RWPE2 (cell line): ENCODE data around the gene ASB2.

Experiments used
- ATAC-seq: fragments of 200-7000 bp; cut with Tn5 transposase; 3 replicates; pipeline ENCODE4 v1.9.1; 2021; ENCODE audit warnings: low read depth
- DNase-seq: peaks from one replicate; pipeline ENCODE4 v3.0.0-alpha.2; 2020; ENCODE audit warnings: low spot score
- H3K27ac ChIP-seq: fragments of 450-650 bp; 2 replicates; pipeline ENCODE4 v1.5.1; 2017; ENCODE audit warnings: mild to moderate bottlenecking; ENCODE audit not compliant: poor library complexity, severe bottlenecking
- H3K27me3 ChIP-seq: fragments of 250-450 bp; sonication (Bioruptor Pico); 2 replicates; pipeline ENCODE4 v1.5.1; 2021; ENCODE audit warnings: mild to moderate bottlenecking, moderate library complexity; ENCODE audit not compliant: insufficient read depth, poor library complexity, severe bottlenecking
- H3K36me3 ChIP-seq: fragments of 250-450 bp; sonication (Bioruptor Pico); 2 replicates; pipeline ENCODE4 v1.5.1; 2020; ENCODE audit warnings: low read depth, mild to moderate bottlenecking, moderate library complexity
- H3K4me1 ChIP-seq: fragments of 250-450 bp; sonication (Bioruptor Pico); 2 replicates; pipeline ENCODE4 v1.5.1; 2021; ENCODE audit warnings: mild to moderate bottlenecking, moderate library complexity; ENCODE audit not compliant: insufficient read depth, poor library complexity, severe bottlenecking
- H3K4me3 ChIP-seq: fragments of 250-450 bp; sonication (Bioruptor Pico); 2 replicates; pipeline ENCODE4 v1.5.1; 2021; ENCODE audit warnings: mild to moderate bottlenecking, moderate library complexity; ENCODE audit not compliant: severe bottlenecking
- H3K9me3 ChIP-seq: fragments of 250-450 bp; sonication (Bioruptor Pico); 2 replicates; pipeline ENCODE4 v1.5.1; 2021; ENCODE audit warnings: mild to moderate bottlenecking, moderate library complexity; ENCODE audit not compliant: severe bottlenecking
- TF ChIP-seq, protein P1 (sequence below): fragments of 450-650 bp; IDR thresholded peaks from one replicate; pipeline ENCODE4 v1.5.1; 2017; ENCODE audit warnings: mild to moderate bottlenecking, moderate library complexity; ENCODE audit not compliant: poor library complexity, severe bottlenecking

ASB2 gene

GRCh38 chr14:93923626-93924025 lies 52.7 kb downstream of the ASB2 start:
- no peaks in the 10 kb centered on the region for H3K36me3 ChIP-seq
- DNase-seq (no peak), ATAC-seq (no peak)
- H3K27me3 ChIP-seq = no peaks in the 10 kb centered on the region
- H3K4me3 ChIP-seq = no peak overlapping the region
- no peaks in the 10 kb centered on the region for H3K9me3 ChIP-seq
- no peak overlapping the region for H3K27ac ChIP-seq
- TF ChIP-seq, protein P1, sequence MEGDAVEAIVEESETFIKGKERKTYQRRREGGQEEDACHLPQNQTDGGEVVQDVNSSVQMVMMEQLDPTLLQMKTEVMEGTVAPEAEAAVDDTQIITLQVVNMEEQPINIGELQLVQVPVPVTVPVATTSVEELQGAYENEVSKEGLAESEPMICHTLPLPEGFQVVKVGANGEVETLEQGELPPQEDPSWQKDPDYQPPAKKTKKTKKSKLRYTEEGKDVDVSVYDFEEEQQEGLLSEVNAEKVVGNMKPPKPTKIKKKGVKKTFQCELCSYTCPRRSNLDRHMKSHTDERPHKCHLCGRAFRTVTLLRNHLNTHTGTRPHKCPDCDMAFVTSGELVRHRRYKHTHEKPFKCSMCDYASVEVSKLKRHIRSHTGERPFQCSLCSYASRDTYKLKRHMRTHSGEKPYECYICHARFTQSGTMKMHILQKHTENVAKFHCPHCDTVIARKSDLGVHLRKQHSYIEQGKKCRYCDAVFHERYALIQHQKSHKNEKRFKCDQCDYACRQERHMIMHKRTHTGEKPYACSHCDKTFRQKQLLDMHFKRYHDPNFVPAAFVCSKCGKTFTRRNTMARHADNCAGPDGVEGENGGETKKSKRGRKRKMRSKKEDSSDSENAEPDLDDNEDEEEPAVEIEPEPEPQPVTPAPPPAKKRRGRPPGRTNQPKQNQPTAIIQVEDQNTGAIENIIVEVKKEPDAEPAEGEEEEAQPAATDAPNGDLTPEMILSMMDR = no peak
- H3K4me1 ChIP-seq = no peaks in the 10 kb centered on the region

DNA sequence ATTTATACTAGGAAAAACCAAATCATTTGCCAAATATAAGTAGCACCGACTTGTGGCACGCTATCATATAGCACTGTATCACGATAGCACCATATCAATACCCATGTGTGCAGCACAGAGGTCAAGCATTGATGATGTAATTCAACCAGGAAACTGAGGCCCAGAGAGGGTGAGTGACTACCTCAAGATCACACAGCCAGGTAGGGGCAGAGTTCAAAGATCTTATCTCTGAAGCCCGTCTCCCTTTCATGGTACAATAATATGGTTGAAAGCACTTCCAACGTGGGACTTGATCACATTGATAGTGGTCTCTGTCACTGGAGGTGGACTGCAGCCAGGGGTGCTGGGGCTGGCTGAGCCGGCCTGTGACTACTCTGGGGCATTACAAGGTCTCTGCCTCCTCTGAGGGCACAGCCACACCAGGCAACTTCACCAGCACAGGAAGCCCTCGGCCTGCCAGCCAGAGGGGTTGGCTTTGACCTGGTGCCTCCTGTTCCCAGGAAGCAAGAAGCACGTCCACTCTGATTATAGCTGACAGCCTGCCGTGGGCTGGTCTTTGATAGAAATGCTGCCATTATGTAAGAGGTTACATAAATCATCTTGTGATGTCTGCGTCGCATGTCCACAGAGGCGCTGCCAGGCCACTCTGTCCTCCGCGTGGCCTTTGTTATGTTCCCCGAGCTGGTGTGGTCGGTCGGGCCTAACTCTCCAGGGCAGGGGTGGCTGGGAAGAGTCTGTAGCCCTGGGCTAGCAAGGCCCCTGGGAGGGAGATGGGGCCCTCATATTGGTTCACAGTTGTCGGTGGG lies 55.2 kb downstream of the ASB2 start:
- TF ChIP-seq, protein P1 = no peak
- DNase-seq = no peak
- no peak for ATAC-seq
- Histone ChIP-seq H3K4me3 (no peak overlapping the region), H3K4me1 (no peaks in the 10 kb centered on the region), H3K27me3 (no peaks in the 10 kb centered on the region), H3K9me3 (no peaks in the 10 kb centered on the region), H3K27ac (no peak overlapping the region), H3K36me3 (no peaks in the 10 kb centered on the region)

- no peaks in the 10 kb centered on the region for H3K36me3 ChIP-seq
- H3K27me3 ChIP-seq = no peaks in the 10 kb centered on the region
- no peak overlapping the region for H3K4me3 ChIP-seq
- H3K4me1 ChIP-seq = no peaks in the 10 kb centered on the region
- H3K27ac ChIP-seq = no peak overlapping the region
- TF ChIP-seq, protein P1 = no peak
- no peak for ATAC-seq
- H3K9me3 ChIP-seq = no peaks in the 10 kb centered on the region
- DNase-seq = peak; percentile 41
These were observed 59.2 kb downstream of the ASB2 start for GRCh38 chr14:93917141-93917540.

GRCh38 chr14:93916498-93916897 lies 59.9 kb downstream of the ASB2 start:
- DNase-seq (no peak), ATAC-seq (no peak)
- no peaks in the 10 kb centered on the region for H3K36me3 ChIP-seq
- no peaks in the 10 kb centered on the region for H3K4me1 ChIP-seq
- H3K27ac ChIP-seq = no peak overlapping the region
- TF ChIP-seq, protein P1 = no peak
- H3K4me3 ChIP-seq = no peak overlapping the region
- no peaks in the 10 kb centered on the region for H3K9me3 ChIP-seq
- H3K27me3 ChIP-seq = no peaks in the 10 kb centered on the region

GRCh38 chr14:93915800-93916199 lies 60.6 kb downstream of the ASB2 start:
- no peaks in the 10 kb centered on the region for H3K4me1 ChIP-seq
- H3K4me3 ChIP-seq = no peak overlapping the region
- no peak for ATAC-seq
- no peak overlapping the region for H3K27ac ChIP-seq
- H3K36me3 ChIP-seq = no peaks in the 10 kb centered on the region
- H3K9me3 ChIP-seq = no peaks in the 10 kb centered on the region
- TF ChIP-seq, protein P1 = no peak
- no peaks in the 10 kb centered on the region for H3K27me3 ChIP-seq
- no peak for DNase-seq
